ENCODE results near the gene PPP1R12B.

PPP1R12B gene

DNA sequence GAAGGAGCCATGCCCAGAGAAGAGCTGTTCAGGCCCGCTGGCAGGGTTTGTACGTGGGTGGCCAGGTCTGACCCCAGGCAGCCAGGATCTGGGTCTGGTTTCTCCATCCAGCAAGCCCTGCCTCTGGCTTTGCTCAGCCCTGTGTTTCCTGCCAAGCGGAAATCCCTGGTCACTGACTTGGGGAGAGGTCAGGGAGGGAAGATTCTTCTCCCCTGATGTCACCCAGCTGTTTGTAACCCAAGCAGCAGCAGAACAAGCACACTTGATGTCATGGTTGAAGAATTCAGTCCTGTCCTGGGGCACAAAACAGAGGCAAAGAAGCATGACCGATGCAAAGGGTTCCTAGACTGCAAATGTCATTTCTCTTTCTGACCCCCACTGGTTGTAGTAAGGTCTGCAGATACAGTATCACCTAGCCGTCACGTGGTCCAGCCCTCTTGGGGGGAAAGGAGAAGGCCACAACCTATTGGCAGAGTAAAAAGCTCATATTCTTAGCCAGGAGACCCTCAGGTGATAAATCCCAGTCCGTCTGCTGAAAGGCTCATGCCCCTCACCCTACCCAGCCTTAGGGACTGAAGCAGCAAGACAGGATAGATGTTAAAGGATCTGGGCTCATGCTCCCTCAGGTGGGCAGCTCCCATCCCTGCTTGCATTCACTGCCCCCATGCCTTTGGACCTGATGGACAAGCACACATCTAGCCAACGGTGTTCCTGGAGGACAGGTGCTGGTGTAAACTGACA is 240.9 kb downstream of the PPP1R12B start (continued):
- peak; percentile 59 for TF ChIP-seq ZXDB (tag by site-specific recombination; IDR thresholded peaks at IDR 0.05)
- TF ChIP-seq ZFHX2 (tag by site-specific recombination; conservative IDR thresholded peaks at IDR 0.05), result peak; percentile 28; the same call in 1 of the 2 replicates

DNA sequence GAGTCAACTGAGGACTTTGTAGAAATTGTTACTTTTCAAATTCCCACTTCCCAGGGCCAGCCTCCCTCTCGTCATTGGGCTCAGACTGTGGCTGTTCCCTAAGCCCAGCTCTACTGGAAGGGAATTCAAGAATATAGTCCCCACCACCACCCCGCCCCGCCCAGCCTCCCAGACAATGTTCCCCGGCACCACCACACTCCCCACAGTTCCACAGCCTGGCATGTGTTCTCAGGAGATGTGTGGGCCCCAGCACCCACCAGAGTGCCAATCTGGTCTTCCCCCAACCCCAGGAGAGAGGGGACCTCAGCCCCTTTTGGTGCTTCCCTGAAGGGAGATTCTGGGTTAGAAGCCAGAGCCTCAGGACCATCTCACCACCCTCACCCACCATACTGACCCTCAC is 241.6 kb downstream of the PPP1R12B start:
- no peaks in the 10 kb centered on the region for H3K9me3 ChIP-seq (ENCODE audit: control insufficient read depth, insufficient read depth, low read depth, low read length)
- peaks cover 5% of the 10 kb centered on the region; the same call in 1 of the 2 replicates for H3K4me1 ChIP-seq (ENCODE audit: control insufficient read depth, insufficient read depth, low read length)
- CTCF ChIA-PET, result interaction anchor here (0.7 to 2.8 kb wide), 5 partner anchors 10 to 306 kb away, joined by 4 to 10 read pairs (median 5); no protein-coding TSS in a partner anchor
- TF ChIP-seq ZFHX2 (tag by site-specific recombination; conservative IDR thresholded peaks at IDR 0.05) (no peak), ZNF221 (tag by site-specific recombination; IDR thresholded peaks at IDR 0.05; ENCODE audit: borderline replicate concordance) (no peak), ZNF416 (tag by site-specific recombination; IDR thresholded peaks at IDR 0.05) (no peak), ZNF37A (tag by site-specific recombination; IDR thresholded peaks at IDR 0.05) (no peak), ZNF837 (tag by site-specific recombination; IDR thresholded peaks at IDR 0.05) (no peak), ZNF571 (tag by site-specific recombination; IDR thresholded peaks at IDR 0.05) (no peak)
- POLR2A ChIA-PET, result interaction anchor here (0.9 kb wide), 1 partner anchor 249 kb away, joined by 3 read pairs; the partner anchor contains the start of gene UBE2T
- no peaks in the 10 kb centered on the region for H3K36me3 ChIP-seq (ENCODE audit: control insufficient read depth in 2 of 2, insufficient read depth in 1 of 2, low read length in 2 of 2)
- no peak overlapping the region for H3K27ac ChIP-seq (ENCODE audit: extremely low read depth, low read depth, low read length)
- H3K4me3 ChIP-seq (ENCODE audit: low read depth, low read length), result no peak overlapping the region

DNA sequence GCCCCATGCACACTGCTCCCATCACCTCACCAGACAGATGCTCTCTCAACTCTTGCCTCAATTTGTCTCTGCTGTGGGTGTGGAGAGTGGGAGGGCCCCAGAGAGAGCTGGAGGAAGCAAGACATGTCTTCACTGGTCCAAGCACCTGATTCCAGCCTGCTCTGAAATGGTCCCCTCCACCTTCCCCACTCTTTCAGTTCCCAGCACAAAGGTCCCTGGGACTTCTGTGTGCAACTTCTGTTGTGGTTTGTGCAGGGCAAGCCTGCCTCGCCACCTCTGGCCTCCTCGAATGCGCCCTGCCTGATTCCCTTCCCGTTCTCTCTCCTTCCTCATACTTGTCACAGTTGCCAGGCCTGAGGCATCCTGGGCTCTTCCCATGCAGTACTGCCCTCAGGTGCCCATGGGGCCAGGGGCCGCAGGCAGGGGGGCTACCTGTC is 242.5 kb downstream of the PPP1R12B start:
- CTCF ChIA-PET, result interaction anchor here (0.6 to 3.0 kb wide), 5 partner anchors 9 to 354 kb away, joined by 3 to 14 read pairs (median 4); no protein-coding TSS in a partner anchor
- peak; percentile 71 for TF ChIP-seq ZFHX2 (tag by site-specific recombination; conservative IDR thresholded peaks at IDR 0.05)
- TF ChIP-seq EGR2 (tag by site-specific recombination; IDR thresholded peaks at IDR 0.05; ENCODE audit: low read depth), result peak; percentile 54; the same call in 1 of the 2 replicates
- TF ChIP-seq ZNF146 (tag by site-specific recombination; IDR thresholded peaks at IDR 0.05), result no peak
- Histone ChIP-seq H3K9me3 (ENCODE audit: control insufficient read depth, insufficient read depth, low read depth, low read length) (no peaks in the 10 kb centered on the region), H3K4me3 (ENCODE audit: low read depth, low read length) (no peak overlapping the region), H3K36me3 (ENCODE audit: control insufficient read depth in 2 of 2, insufficient read depth in 1 of 2, low read length in 2 of 2) (no peaks in the 10 kb centered on the region), H3K4me1 (ENCODE audit: control insufficient read depth, insufficient read depth, low read length) (peaks cover 5% of the 10 kb centered on the region; the same call in 1 of the 2 replicates), H3K27ac (ENCODE audit: extremely low read depth, low read depth, low read length) (no peak overlapping the region)
- POLR2A ChIA-PET, result no interaction called here

DNA sequence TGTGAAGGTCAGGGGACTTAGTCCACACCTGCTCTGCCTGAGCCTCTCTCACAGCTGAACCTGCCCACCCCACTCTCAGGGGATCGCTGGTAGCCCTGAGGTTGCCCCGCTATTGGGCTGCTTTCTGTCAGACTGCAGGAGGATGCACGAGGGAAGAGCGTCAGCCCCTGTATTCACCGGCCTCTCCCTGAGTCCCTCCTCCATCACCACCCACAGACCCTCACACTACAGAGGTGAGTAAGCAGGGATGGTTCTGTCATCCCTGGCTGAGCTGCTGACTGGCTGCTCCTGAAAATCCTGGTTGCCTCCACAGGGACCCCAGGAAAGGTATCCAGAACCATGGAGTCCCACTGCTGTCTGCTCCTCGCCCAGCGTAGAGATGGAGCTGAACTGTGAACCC is 243.0 kb downstream of the PPP1R12B start:
- Histone ChIP-seq H3K4me3 (ENCODE audit: low read depth, low read length) (no peak overlapping the region), H3K36me3 (ENCODE audit: control insufficient read depth in 2 of 2, insufficient read depth in 1 of 2, low read length in 2 of 2) (no peaks in the 10 kb centered on the region), H3K9me3 (ENCODE audit: control insufficient read depth, insufficient read depth, low read depth, low read length) (no peaks in the 10 kb centered on the region), H3K4me1 (ENCODE audit: control insufficient read depth, insufficient read depth, low read length) (peaks cover 2% of the 10 kb centered on the region; the same call in 1 of the 2 replicates), H3K27ac (ENCODE audit: extremely low read depth, low read depth, low read length) (no peak overlapping the region)
- TF ChIP-seq ZNF610 (tag by site-specific recombination; IDR thresholded peaks at IDR 0.05; ENCODE audit: borderline replicate concordance) (no peak), ZFHX2 (tag by site-specific recombination; conservative IDR thresholded peaks at IDR 0.05) (peak; percentile 15; the same call in 1 of the 2 replicates)
- POLR2A ChIA-PET, result interaction anchor here (0.6 kb wide), 1 partner anchor 108 kb away, joined by 4 read pairs; no protein-coding TSS in a partner anchor
- CTCF ChIA-PET, result interaction anchor here (0.6 to 3.0 kb wide), 5 partner anchors 9 to 354 kb away, joined by 3 to 14 read pairs (median 4); no protein-coding TSS in a partner anchor

DNA sequence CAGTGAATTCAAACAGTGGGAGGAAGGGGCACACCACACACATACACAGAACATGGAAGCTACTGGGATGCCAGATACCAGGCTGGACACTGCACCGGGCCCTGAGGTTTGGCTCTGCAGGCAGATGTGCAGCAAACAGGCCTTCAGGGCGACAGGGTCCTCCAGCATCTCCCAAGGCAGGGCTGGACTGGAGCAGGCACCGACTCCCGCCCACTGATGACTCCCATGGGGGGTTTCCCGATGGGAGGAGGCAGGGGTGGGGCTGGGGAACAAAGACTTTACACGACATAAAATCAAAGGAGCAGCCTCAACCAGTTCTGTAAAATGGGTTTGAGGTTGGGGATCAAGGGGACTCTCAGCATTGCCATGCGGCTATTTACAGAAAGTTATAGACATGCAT is 243.6 kb downstream of the PPP1R12B start:
- Histone ChIP-seq H3K27ac (ENCODE audit: extremely low read depth, low read depth, low read length) (no peak overlapping the region), H3K4me1 (ENCODE audit: control insufficient read depth, insufficient read depth, low read length) (no peaks in the 10 kb centered on the region), H3K9me3 (ENCODE audit: control insufficient read depth, insufficient read depth, low read depth, low read length) (no peaks in the 10 kb centered on the region), H3K36me3 (ENCODE audit: control insufficient read depth in 2 of 2, insufficient read depth in 1 of 2, low read length in 2 of 2) (no peaks in the 10 kb centered on the region), H3K4me3 (ENCODE audit: low read depth, low read length) (no peak overlapping the region)
- TF ChIP-seq ZNF19 (tag by site-specific recombination; IDR thresholded peaks at IDR 0.05; ENCODE audit: low read depth) (no peak), ZNF391 (tag by site-specific recombination; IDR thresholded peaks at IDR 0.05; ENCODE audit: borderline replicate concordance, low read depth) (no peak), TCF7L2 (IDR thresholded peaks at IDR 0.05; ENCODE audit: borderline replicate concordance, low read depth, low read length) (no peak)
- ChIA-PET POLR2A (interaction anchor here (0.6 kb wide), 1 partner anchor 109 kb away, joined by 4 read pairs; no protein-coding TSS in a partner anchor), CTCF (interaction anchor here (3.0 kb wide), 1 partner anchor 21 kb away, joined by 14 read pairs; no protein-coding TSS in a partner anchor)
